K562 (cell line): ENCODE measurements around the gene APPBP2.

Source experiments
- CTCF ChIP-seq, 3 experiments: IDR thresholded peaks in 2 of 3; conservative IDR thresholded peaks in 1 of 3; 2 replicates each; pipeline ENCODE4 v1.5.1; 2011 to 2012; ENCODE audit warnings: low read length in 3 of 3, mild to moderate bottlenecking in 3 of 3, control low read depth in 2 of 3, improper control_type of control experiment in 1 of 3, inconsistent platforms in 1 of 3, low read depth in 1 of 3, mixed read lengths in 1 of 3, moderate library complexity in 1 of 3; ENCODE audit not compliant: insufficient read depth in 2 of 3
- CUX1 ChIP-seq: fragments of 200-800 bp; sonication (Bioruptor generic); IDR thresholded peaks from 2 replicates; pipeline ENCODE4 v1.6.1; 2016; ENCODE audit warnings: missing genetic modification characterization, missing compliant biosample characterization
- EP300 ChIP-seq: IDR thresholded peaks from 2 replicates; pipeline ENCODE4 v1.6.1; 2012; ENCODE audit warnings: low read length, improper control_type of control experiment
- GATAD2A ChIP-seq: fragments of 450-650 bp; IDR thresholded peaks from 2 replicates; pipeline ENCODE4 v1.6.1; 2017
- HMG20B ChIP-seq: fragments of 250-450 bp; sonication (Bioruptor Pico); IDR thresholded peaks from 2 replicates; pipeline ENCODE4 v1.5.0; 2021; ENCODE audit warnings: mild to moderate bottlenecking
- JUN ChIP-seq, 2 experiments: sonication (generic) in 1 of 2; formaldehyde crosslinking in 1 of 2; IDR thresholded peaks; 2 replicates each; pipeline versions ENCODE4 v1.6.1 to v1.8.0; 2012 to 2022; ENCODE audit warnings: borderline replicate concordance in 2 of 2, mild to moderate bottlenecking in 2 of 2, improper control_type of control experiment in 1 of 2, low read depth in 1 of 2, low read length in 1 of 2, missing genetic modification reagents in 1 of 2
- JUNB ChIP-seq: fragments of 450-650 bp; formaldehyde crosslinking; conservative IDR thresholded peaks from 2 replicates; pipeline ENCODE4 v1.4.0; 2020; ENCODE audit warnings: mild to moderate bottlenecking
- MCM2 ChIP-seq: fragments of 450-650 bp; IDR thresholded peaks from 2 replicates; pipeline ENCODE4 v1.6.1; 2017; ENCODE audit warnings: low read depth, mild to moderate bottlenecking
- NFYB ChIP-seq: IDR thresholded peaks from 2 replicates; pipeline ENCODE4 v1.6.1; 2011; ENCODE audit warnings: mild to moderate bottlenecking, moderate library complexity; ENCODE audit not compliant: insufficient read length; ENCODE audit errors: extremely low read depth
- NRF1 ChIP-seq, 2 experiments: fragments of 450-650 bp; IDR thresholded peaks in 1 of 2; conservative IDR thresholded peaks in 1 of 2; 2 replicates each; pipeline ENCODE4 v1.6.1; 2014; ENCODE audit warnings: mild to moderate bottlenecking in 2 of 2
- POLR2AphosphoS5 ChIP-seq: IDR thresholded peaks from 2 replicates; pipeline ENCODE4 v1.6.1; 2011; ENCODE audit warnings: mild to moderate bottlenecking, low read depth, low read length, moderate library complexity; ENCODE audit not compliant: control insufficient read depth, insufficient read depth
- RBM39 ChIP-seq: fragments of 200-400 bp; formaldehyde crosslinking; optimal IDR thresholded peaks from 2 replicates; pipeline ENCODE3; 2018; ENCODE audit warnings: low read depth, low read length
- SP2 ChIP-seq: IDR thresholded peaks from 2 replicates; pipeline ENCODE4 v1.6.1; 2011; ENCODE audit warnings: mild to moderate bottlenecking, low read depth, low read length, moderate library complexity; ENCODE audit not compliant: poor library complexity, severe bottlenecking; ENCODE audit errors: extremely low read depth
- TF ChIP-seq, protein P1 (sequence below): fragments of 450-650 bp; formaldehyde crosslinking; IDR thresholded peaks from 2 replicates; pipeline ENCODE4 v1.4.0; 2022; ENCODE audit warnings: missing genetic modification characterization

GRCh38 chr17:60493847-60494321 is 32.2 kb downstream of the APPBP2 start:
- TF ChIP-seq GATAD2A, result no peak
- TF ChIP-seq MCM2, result no peak
- no peak for TF ChIP-seq JUN (IDR thresholded peaks at IDR 0.05; ENCODE audit: borderline replicate concordance, low read depth, low read length)
- TF ChIP-seq JUN (CRISPR knock-in tag; IDR thresholded peaks at IDR 0.05; ENCODE audit: borderline replicate concordance), result no peak
- TF ChIP-seq CTCF (IDR thresholded peaks at IDR 0.05 in 2 of 3, conservative IDR thresholded peaks at IDR 0.05 in 1 of 3; ENCODE audit: insufficient read depth in 2 of 3, low read depth in 1 of 3, low read length in 3 of 3), result no peak
- TF ChIP-seq NRF1 (conservative IDR thresholded peaks at IDR 0.05 in 1 of 2, IDR thresholded peaks at IDR 0.05 in 1 of 2), result no peak
- no peak for TF ChIP-seq HMG20B
- TF ChIP-seq, protein P1, sequence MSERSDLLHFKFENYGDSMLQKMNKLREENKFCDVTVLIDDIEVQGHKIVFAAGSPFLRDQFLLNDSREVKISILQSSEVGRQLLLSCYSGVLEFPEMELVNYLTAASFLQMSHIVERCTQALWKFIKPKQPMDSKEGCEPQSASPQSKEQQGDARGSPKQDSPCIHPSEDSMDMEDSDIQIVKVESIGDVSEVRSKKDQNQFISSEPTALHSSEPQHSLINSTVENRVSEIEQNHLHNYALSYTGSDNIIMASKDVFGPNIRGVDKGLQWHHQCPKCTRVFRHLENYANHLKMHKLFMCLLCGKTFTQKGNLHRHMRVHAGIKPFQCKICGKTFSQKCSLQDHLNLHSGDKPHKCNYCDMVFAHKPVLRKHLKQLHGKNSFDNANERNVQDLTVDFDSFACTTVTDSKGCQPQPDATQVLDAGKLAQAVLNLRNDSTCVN (CRISPR knock-in tag), result no peak
- TF ChIP-seq NFYB, result no peak
- TF ChIP-seq SP2, result no peak
- TF ChIP-seq POLR2AphosphoS5, result no peak
- TF ChIP-seq EP300, result no peak
- no peak for TF ChIP-seq RBM39
- TF ChIP-seq CUX1 (CRISPR knock-in tag), result no peak
- TF ChIP-seq JUNB (CRISPR knock-in tag), result no peak
